Retinal pigment epithelial cell (primary cell): Measurements from ENCODE around the gene ADGRD2.
A peak's percentile ranks its signal among the peaks of the same experiment; 100 is the strongest.

ENCODE experiments used
- DNase-seq: peaks from one replicate; pipeline ENCODE4 v3.0.0-alpha.2; 2010; ENCODE audit warnings: low read depth
- H3K4me3 ChIP-seq: 2 replicates; pipeline ENCODE4 v1.5.1; 2011; ENCODE audit warnings: mild to moderate bottlenecking, low read length, control low read depth, moderate library complexity
- TF ChIP-seq, protein P1 (sequence below): conservative IDR thresholded peaks from 2 replicates; pipeline ENCODE4 v1.5.1; 2011; ENCODE audit warnings: low read depth, low read length, control low read depth, inconsistent platforms

Gene ADGRD2

DNA sequence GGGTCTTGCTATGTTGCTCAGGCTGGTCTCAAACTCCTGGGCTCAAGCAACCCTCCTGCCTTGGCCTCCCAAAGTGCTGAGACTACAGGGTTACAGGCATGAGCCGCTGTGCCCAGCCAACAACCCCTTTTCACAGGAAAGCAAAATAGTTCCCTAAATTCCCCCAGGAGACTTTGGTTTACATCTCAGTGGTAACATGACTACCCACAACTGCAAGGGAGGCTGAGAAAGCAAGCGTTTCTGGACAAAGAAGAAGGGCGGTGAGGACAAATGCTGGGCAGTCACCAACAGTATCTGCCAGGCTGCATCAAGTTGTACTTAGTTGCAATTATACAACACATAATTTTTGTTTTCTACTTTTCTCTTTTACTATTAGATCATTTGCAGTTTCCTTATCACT lies 7.4 kb upstream of the ADGRD2 start:
- DNase-seq, result no peak
- H3K4me3 ChIP-seq, result no peak overlapping the region
- TF ChIP-seq, protein P1, sequence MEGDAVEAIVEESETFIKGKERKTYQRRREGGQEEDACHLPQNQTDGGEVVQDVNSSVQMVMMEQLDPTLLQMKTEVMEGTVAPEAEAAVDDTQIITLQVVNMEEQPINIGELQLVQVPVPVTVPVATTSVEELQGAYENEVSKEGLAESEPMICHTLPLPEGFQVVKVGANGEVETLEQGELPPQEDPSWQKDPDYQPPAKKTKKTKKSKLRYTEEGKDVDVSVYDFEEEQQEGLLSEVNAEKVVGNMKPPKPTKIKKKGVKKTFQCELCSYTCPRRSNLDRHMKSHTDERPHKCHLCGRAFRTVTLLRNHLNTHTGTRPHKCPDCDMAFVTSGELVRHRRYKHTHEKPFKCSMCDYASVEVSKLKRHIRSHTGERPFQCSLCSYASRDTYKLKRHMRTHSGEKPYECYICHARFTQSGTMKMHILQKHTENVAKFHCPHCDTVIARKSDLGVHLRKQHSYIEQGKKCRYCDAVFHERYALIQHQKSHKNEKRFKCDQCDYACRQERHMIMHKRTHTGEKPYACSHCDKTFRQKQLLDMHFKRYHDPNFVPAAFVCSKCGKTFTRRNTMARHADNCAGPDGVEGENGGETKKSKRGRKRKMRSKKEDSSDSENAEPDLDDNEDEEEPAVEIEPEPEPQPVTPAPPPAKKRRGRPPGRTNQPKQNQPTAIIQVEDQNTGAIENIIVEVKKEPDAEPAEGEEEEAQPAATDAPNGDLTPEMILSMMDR, result no peak

DNA sequence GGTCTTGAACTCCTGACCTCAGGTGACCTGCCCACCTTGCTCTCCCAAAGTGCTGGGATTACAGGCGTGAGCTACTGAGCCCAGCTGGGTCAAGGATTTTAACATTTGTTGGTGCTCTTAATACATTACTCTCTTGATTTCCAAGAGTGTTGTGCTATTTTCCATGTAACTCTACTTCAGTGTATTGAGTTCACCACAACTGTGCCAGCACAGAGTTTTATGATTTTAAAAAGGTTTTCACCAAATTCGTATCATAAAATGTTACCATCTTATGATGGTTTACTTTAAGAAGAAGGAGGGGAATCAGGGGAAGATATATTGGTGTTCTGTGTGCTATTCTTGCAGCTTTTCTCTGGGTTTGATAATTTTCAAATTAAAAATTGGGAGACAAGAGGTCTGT lies 6.6 kb upstream of the ADGRD2 start:
- no peak for DNase-seq
- TF ChIP-seq, protein P1, result no peak
- H3K4me3 ChIP-seq, result no peak overlapping the region

GRCh38 chr9:124444166-124444565 lies 6.1 kb upstream of the ADGRD2 start:
- H3K4me3 ChIP-seq, result no peak overlapping the region
- DNase-seq, result no peak
- TF ChIP-seq, protein P1, result no peak

DNA sequence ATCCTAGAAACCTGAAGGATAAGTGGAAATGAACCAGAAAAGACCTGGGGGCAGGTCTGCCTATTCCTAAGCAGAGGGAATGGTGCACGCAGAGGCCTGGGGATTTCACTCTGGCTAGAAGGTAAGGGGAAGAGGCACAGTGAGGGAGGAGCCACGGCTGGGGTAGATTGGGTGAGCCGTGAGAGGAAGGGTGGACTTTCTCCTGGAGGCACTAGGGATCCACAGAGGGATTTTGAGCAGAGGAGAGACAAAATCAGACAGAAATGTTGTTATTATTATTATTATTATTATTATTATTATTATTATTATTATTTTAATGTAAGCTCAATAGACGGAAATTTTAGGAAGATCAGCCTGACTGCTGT lies 3.0 kb upstream of the ADGRD2 start:
- DNase-seq, result no peak
- TF ChIP-seq, protein P1, result no peak
- no peak overlapping the region for H3K4me3 ChIP-seq

- no peak overlapping the region for H3K4me3 ChIP-seq
- no peak for DNase-seq
- TF ChIP-seq, protein P1, result no peak
Observed at GRCh38 chr9:124448019-124448418, 2.2 kb upstream of the ADGRD2 start.

DNA sequence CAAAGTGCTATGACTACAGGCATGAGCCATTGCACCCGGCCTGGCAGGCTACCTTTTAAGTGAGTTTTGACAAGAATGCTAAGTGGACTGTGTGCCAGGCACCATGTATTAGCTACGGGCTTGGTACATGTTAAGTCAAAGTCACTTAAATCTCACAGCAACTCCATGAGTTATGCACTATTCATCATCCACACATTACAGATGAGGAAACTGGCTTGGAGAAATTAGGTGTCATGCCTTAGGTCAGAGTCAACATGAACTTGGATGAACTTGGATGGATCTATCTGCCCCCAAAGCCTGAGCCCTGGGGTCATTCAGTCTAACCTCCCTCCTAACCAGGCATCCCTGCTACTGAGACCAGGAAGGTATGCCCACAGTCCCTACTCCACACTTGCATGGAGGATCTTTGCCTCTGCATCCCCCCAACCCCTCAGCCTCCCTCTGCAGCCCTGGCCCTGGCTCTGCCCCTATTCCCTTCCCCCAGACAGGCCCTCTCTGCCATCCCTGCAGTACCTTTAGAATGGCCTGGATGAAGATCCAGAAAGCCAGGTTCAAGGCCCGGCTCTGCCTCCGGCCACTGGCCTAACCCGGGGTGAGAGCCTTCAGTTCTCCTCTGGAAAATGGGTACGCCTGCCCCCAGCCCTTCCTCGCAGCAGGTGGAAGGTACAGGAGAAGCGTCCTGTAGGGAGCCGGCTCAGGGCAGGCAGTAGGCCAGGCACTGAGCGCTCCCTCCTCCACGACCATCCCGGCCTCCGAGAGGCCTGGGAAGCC lies 685 bp upstream of the ADGRD2 start:
- no peak overlapping the region for H3K4me3 ChIP-seq
- no peak for DNase-seq
- TF ChIP-seq, protein P1, result no peak

DNA sequence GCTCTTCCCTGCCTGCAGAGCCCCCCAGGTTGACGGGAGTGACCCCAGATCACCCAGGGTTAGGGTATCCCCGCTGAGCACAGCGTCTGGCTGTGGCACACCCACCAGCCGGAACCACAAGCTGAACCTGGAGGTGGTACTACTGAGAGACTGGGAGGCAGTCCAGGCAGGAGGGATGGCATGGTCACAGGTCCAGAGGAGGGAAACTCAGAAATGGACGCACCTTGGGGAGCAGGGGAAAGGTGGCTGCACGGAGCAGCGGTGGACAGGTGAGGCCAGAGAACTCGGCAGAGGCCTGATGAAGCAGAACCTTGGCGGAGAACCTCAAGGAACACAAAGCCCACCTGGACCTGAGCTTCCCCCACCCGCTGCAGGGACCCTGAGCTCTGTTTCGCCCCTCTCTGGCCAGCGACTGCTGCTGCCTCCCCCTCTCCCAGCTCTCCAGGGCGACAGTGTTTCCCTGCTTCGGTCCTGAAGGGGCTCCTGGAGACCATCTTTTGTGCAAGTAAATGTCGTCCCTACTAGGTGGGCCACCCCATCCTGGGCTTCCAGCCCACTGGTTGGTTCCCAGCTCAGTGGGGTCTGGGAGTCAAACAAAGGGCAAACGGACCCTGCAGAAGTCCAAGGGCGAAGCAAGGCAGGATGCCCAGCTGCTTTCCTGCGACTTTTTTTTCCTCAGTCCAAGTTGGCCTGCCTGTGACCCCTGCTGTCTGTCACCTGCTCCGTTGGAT lies 845 bp downstream of the ADGRD2 start:
- no peak for DNase-seq
- TF ChIP-seq, protein P1, result no peak
- peak overlapping the region; percentile 22 for H3K4me3 ChIP-seq
